A673 (cell line): ENCODE data around the gene GAS2L3. TPM values are rescaled to one million over a fixed set of nuclear protein-coding genes. Genes with fewer than 3 reads are reported as not detected.

Experiments
- BruUV-seq: library from RNA; stranded (reverse); fragments of 400-500 nt; replicated peaks from 2 replicates; lab custom pipeline; 2021; lab: Mats Ljungman, UMichigan
- CTCF ChIA-PET: fragments of 300-600 bp; sonication (Branson Sonifier 250); formaldehyde crosslinking; loops from one replicate; lab custom pipeline; 2022; ENCODE audit warnings: antibody characterized with exemption; lab: Charles Lee
- POLR2A ChIA-PET: fragments of 300-600 bp; sonication (Branson Sonifier 250); formaldehyde crosslinking; loops from one replicate; lab custom pipeline; 2022; ENCODE audit warnings: antibody characterized with exemption; ENCODE audit not compliant: low non-redundant PET; lab: Charles Lee
- DNase-seq: peaks from one replicate; pipeline ENCODE4 v3.0.0-alpha.2; 2015; ENCODE audit warnings: low spot score
- H3K27ac ChIP-seq: fragments of 200-600 bp; sonication (generic); 2 replicates; pipeline ENCODE4 v1.5.1; 2016; ENCODE audit warnings: mixed run types, low read depth, mild to moderate bottlenecking, mixed read lengths, antibody characterized with exemption, low read length; ENCODE audit not compliant: poor library complexity, severe bottlenecking
- H3K27me3 ChIP-seq: fragments of 200-600 bp; sonication (generic); replicated peaks from 2 replicates; pipeline ENCODE4 v1.6.1; 2017; ENCODE audit warnings: mixed run types, low read depth, mild to moderate bottlenecking, mixed read lengths, antibody characterized with exemption, low read length; ENCODE audit not compliant: insufficient read depth, poor library complexity
- H3K36me3 ChIP-seq: fragments of 200-600 bp; sonication (generic); 2 replicates; pipeline ENCODE4 v1.6.1; 2016; ENCODE audit warnings: mixed run types, mild to moderate bottlenecking, mixed read lengths, antibody characterized with exemption, low read length; ENCODE audit not compliant: insufficient read depth, poor library complexity, severe bottlenecking
- H3K4me1 ChIP-seq: fragments of 200-600 bp; sonication (generic); 2 replicates; pipeline ENCODE4 v1.6.1; 2017; ENCODE audit warnings: mixed run types, mild to moderate bottlenecking, mixed read lengths, antibody characterized with exemption, low read length; ENCODE audit not compliant: insufficient read depth, poor library complexity, severe bottlenecking
- H3K4me3 ChIP-seq: fragments of 200-600 bp; sonication (generic); 2 replicates; pipeline ENCODE4 v1.5.1; 2016; ENCODE audit warnings: low read depth, mixed run types, mild to moderate bottlenecking, mixed read lengths, low read length; ENCODE audit not compliant: poor library complexity, severe bottlenecking
- H3K9me3 ChIP-seq: fragments of 200-600 bp; sonication (generic); 2 replicates; pipeline ENCODE4 v1.6.1; 2016; ENCODE audit warnings: mixed run types, low read depth, mild to moderate bottlenecking, mixed read lengths, antibody characterized with exemption, low read length; ENCODE audit not compliant: poor library complexity, severe bottlenecking
- EZH2 ChIP-seq: fragments of 200-600 bp; sonication (generic); IDR thresholded peaks from 2 replicates; pipeline ENCODE4 v1.6.1; 2017; ENCODE audit warnings: borderline replicate concordance, low read depth, mild to moderate bottlenecking, mixed read lengths, antibody characterized with exemption, low read length; ENCODE audit not compliant: poor library complexity, severe bottlenecking
- intact Hi-C: fragments of 100-400 bp; cut with micrococcal nuclease; formaldehyde crosslinking; loops from one replicate; pipeline ENCODE4 v1.10.0; 2022; ENCODE audit not compliant: unreplicated experiment
- total RNA-seq: library from RNA; stranded (reverse); gene quantifications from 2 replicates; pipeline ENCODE4 v1.2.3, GENCODE V29; 2021
- TF ChIP-seq, protein P1 (sequence below): fragments of 300-800, 200-600 bp; sonication (generic); conservative IDR thresholded peaks from 2 replicates; pipeline ENCODE4 v1.5.1; 2017; ENCODE audit warnings: low read depth, mild to moderate bottlenecking, antibody characterized with exemption, low read length, moderate library complexity, mixed read lengths

GAS2L3 gene
- total RNA-seq, 1 experiment from 2014 or later: 44.8 TPM

DNA sequence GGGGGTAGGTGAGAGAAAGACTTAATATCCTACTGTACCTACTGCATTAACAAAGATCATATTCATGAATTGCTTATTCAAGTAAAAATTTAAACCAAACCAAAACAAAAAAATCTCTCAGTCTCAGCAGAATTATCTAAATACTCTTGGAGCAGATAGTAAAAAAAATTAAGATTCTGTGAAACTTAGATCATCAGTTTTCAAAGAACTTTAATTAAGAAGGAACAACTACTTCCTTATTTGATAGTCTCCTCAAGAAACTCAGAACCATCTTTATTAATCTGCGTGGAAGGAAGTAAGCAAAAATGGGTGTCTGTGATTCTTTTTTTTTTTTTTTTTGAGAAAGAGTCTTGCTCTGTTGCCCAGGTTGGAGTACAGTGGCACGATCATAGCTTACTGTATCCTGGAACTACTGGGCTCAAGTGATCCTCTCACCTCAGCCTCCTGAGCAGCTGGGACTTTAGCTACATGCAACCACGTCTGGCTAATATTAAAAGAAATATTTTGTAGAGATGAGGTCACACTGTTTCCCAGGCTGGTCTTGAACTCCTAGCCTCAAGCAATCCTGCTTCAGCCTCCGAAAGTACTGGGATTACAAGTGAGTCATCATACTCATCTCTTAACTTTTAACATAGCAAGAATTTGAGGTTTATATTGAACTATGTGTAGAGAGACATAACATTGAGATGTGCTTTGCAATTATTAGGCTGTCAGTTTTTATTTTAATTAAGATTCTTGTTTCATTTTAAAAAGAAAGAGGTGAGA, 37.4 kb downstream of the GAS2L3 start:
- no peak for DNase-seq
- TF ChIP-seq, protein P1, sequence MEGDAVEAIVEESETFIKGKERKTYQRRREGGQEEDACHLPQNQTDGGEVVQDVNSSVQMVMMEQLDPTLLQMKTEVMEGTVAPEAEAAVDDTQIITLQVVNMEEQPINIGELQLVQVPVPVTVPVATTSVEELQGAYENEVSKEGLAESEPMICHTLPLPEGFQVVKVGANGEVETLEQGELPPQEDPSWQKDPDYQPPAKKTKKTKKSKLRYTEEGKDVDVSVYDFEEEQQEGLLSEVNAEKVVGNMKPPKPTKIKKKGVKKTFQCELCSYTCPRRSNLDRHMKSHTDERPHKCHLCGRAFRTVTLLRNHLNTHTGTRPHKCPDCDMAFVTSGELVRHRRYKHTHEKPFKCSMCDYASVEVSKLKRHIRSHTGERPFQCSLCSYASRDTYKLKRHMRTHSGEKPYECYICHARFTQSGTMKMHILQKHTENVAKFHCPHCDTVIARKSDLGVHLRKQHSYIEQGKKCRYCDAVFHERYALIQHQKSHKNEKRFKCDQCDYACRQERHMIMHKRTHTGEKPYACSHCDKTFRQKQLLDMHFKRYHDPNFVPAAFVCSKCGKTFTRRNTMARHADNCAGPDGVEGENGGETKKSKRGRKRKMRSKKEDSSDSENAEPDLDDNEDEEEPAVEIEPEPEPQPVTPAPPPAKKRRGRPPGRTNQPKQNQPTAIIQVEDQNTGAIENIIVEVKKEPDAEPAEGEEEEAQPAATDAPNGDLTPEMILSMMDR: no peak
- TF ChIP-seq EZH2: no peak
- H3K4me1 ChIP-seq: no peaks in the 10 kb centered on the region
- ChIA-PET CTCF (no interaction called here), POLR2A (interaction anchor here (0.6 kb wide), 1 partner anchor 9 kb away, joined by 8 read pairs; no protein-coding TSS in a partner anchor)
- no peaks in the 10 kb centered on the region for H3K9me3 ChIP-seq
- no peak overlapping the region for H3K4me3 ChIP-seq
- BruUV-seq: no TSS peak
- no peak overlapping the region for H3K27ac ChIP-seq
- intact Hi-C loops: no loop called here
- no peaks in the 10 kb centered on the region for H3K27me3 ChIP-seq
- peaks cover 22% of the 10 kb centered on the region for H3K36me3 ChIP-seq

DNA sequence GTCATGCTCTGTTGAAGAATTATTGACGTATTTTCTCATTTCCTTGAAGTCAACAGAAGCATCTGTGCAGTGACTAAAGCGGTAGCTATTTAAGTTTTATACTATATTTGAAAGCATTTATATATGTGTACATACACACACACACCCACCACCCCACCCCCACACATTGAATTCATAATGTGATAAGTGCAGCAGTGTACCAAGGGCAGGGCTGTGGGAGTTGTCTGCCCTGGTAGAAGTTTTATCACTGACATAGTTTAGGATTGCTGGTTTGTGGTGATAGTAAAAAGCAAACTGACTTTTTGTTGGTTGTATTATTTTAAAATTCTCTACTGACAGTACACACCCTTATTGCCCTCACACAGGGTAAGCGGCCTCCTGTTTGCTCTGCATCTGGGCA, 39.1 kb downstream of the GAS2L3 start:
- Histone ChIP-seq H3K4me3 (no peak overlapping the region), H3K27ac (no peak overlapping the region), H3K9me3 (no peaks in the 10 kb centered on the region), H3K4me1 (no peaks in the 10 kb centered on the region), H3K27me3 (no peaks in the 10 kb centered on the region), H3K36me3 (peaks cover 22% of the 10 kb centered on the region)
- intact Hi-C loops: no loop called here
- POLR2A ChIA-PET: no interaction called here
- DNase-seq: no peak
- TF ChIP-seq EZH2: no peak
- TF ChIP-seq, protein P1: no peak
- no TSS peak for BruUV-seq
- CTCF ChIA-PET: no interaction called here

DNA sequence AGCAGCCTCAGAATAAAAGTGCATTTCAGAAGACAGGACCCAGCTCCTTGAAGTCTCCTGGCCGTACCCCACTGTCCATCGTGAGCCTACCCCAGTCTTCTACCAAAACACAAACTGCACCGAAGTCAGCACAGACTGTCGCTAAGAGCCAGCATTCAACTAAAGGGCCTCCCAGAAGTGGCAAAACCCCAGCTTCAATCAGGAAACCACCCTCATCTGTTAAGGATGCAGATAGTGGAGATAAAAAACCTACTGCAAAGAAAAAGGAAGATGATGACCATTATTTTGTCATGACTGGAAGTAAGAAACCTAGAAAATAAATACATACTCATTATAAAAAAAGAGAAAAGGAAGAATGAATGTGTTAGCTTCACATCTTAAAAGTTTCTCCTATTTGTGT, 51.1 kb downstream of the GAS2L3 start:
- ChIA-PET POLR2A (no interaction called here), CTCF (no interaction called here)
- BruUV-seq: TSS peak; percentile 22
- H3K36me3 ChIP-seq: no peaks in the 10 kb centered on the region
- TF ChIP-seq, protein P1: no peak
- TF ChIP-seq EZH2: no peak
- H3K4me1 ChIP-seq: no peaks in the 10 kb centered on the region
- no peaks in the 10 kb centered on the region for H3K27me3 ChIP-seq
- intact Hi-C loops: no loop called here
- DNase-seq: no peak
- no peak overlapping the region for H3K4me3 ChIP-seq
- H3K27ac ChIP-seq: no peak overlapping the region
- no peaks in the 10 kb centered on the region for H3K9me3 ChIP-seq
